Measurements from ENCODE around the gene BMPER. TPM values are rescaled to one million over a fixed set of nuclear protein-coding genes. Genes with fewer than 3 reads are reported as not detected.

The BMPER gene
- total RNA-seq, 4 donors from 2014 or later, result 1.0 to 12.4 (median 6.1) TPM

- H3K27ac ChIP-seq, result no peak overlapping the region
- H3K4me1 ChIP-seq, result no peaks in the 10 kb centered on the region
- TF ChIP-seq CTCF (IDR thresholded peaks at IDR 0.05) (no peak), POLR2A (IDR thresholded peaks at IDR 0.05) (no peak)
- H3K36me3 ChIP-seq, result no peaks in the 10 kb centered on the region
- intact Hi-C loops (cut with DNase I; ENCODE audit: low total_unique reads), result no loop called here
- H3K9me3 ChIP-seq, result no peaks in the 10 kb centered on the region
- H3K27me3 ChIP-seq, result no peaks in the 10 kb centered on the region
- DNase-seq, result no peak
- no peak overlapping the region for H3K4me3 ChIP-seq
Observed at GRCh38 chr7:33887266-33887975, 17.9 kb upstream of the BMPER start.

DNA sequence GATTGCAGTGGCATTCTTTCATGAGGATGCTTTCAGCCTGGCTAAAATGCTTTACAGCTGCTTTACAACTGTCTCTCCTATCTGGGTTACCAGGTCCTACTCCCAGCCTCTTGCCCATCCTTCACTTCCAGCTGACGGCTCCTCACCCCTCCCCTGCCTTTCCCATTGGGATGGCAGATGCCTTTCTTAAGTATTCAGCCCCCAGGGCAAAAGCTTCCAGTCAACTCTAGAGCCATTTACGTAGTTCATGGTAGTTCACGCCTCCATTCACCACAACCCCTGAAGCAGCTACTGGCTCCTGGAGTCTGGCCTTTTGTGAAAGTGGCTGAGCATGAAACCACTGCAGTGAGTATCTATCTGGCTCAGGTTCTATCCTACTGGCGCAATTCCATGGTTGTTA lies 17.2 kb upstream of the BMPER start:
- intact Hi-C loops (cut with DNase I; ENCODE audit: low total_unique reads), result no loop called here
- no peak overlapping the region for H3K27ac ChIP-seq
- DNase-seq, result no peak

GRCh38 chr7:33892945-33893344 lies 12.4 kb upstream of the BMPER start:
- TF ChIP-seq POLR2A (IDR thresholded peaks at IDR 0.05) (no peak), CTCF (IDR thresholded peaks at IDR 0.05) (no peak)
- DNase-seq, result no peak
- H3K9me3 ChIP-seq, result no peaks in the 10 kb centered on the region
- H3K27ac ChIP-seq, result no peak overlapping the region
- H3K4me1 ChIP-seq, result no peaks in the 10 kb centered on the region
- no peaks in the 10 kb centered on the region for H3K27me3 ChIP-seq
- intact Hi-C loops (cut with DNase I; ENCODE audit: low total_unique reads), result loop anchor here (5.0 kb wide), 1 partner anchor 131 kb away; no protein-coding TSS in a partner anchor
- no peaks in the 10 kb centered on the region for H3K36me3 ChIP-seq
- H3K4me3 ChIP-seq, result no peak overlapping the region

More for the DNA sequence above, 17.2 kb upstream of the BMPER start:
- TF ChIP-seq CTCF (IDR thresholded peaks at IDR 0.05), result no peak
- no peak for TF ChIP-seq POLR2A (IDR thresholded peaks at IDR 0.05)
- no peaks in the 10 kb centered on the region for H3K9me3 ChIP-seq
- H3K4me3 ChIP-seq, result no peak overlapping the region
- H3K36me3 ChIP-seq, result no peaks in the 10 kb centered on the region
- H3K27me3 ChIP-seq, result no peaks in the 10 kb centered on the region
- no peaks in the 10 kb centered on the region for H3K4me1 ChIP-seq

DNA sequence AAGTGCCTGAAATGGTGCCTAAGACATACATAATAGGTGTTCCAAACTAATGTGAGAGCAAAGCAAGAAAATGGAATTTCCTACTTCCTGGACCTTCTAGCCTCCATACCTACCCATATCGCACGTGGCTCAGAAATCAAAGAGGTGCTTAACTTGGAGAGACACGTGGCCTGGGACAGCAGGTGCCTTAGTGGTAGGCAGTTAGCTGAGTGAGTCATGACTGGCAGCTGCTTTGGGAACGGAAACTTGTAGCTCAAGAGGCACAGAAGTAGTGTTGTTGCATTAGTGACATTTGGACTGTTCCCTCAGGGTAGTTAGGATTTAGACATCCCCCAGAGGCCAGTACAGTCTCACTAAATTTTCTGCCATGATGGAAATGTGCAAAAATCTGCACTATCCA lies 12.0 kb upstream of the BMPER start:
- intact Hi-C loops (cut with DNase I; ENCODE audit: low total_unique reads), result loop anchor here (5.0 kb wide), 1 partner anchor 131 kb away; no protein-coding TSS in a partner anchor
- Histone ChIP-seq H3K4me1 (no peaks in the 10 kb centered on the region), H3K9me3 (no peaks in the 10 kb centered on the region), H3K36me3 (no peaks in the 10 kb centered on the region), H3K27me3 (no peaks in the 10 kb centered on the region), H3K4me3 (no peak overlapping the region), H3K27ac (no peak overlapping the region)
- TF ChIP-seq POLR2A (IDR thresholded peaks at IDR 0.05), result no peak
- TF ChIP-seq CTCF (IDR thresholded peaks at IDR 0.05), result no peak
- DNase-seq, result no peak

DNA sequence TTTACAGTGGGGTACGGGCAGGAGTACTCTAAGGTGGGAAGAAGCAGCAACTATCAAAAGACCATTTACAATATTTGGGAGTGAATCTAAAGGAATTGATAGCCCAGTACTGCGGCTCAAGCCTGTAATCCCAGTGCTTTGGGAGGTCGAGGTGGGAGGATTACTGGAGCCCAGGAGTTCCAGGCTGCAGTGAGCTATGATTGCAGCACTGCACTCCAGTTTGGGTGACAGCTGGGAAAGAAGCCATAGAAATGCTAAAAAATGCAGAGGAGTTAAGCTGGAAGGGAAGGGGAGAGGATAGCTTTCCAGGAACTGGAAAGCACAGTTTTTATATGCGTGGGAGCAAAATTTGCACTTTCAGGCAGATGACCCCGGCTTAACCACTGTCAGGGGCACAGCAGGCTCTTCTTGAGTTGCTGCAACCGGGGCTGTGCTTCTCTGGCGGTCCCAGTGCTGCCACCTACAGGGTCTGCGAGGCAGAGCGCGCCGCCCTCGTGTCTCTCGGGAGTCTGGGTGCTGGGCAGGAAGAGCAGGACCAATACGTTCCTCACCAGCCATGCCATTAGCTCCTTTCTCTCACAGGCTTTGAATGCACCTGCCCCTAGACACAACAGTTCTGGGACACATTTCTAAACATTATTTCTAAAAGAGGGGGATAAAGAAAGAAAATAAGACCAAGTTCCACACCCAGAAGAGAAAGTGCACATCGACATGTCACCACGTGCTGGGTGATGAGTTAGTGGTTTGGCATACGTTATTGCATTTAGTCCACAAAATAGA lies 10.1 kb upstream of the BMPER start:
- Histone ChIP-seq H3K4me1 (no peaks in the 10 kb centered on the region), H3K27ac (no peak overlapping the region), H3K9me3 (no peaks in the 10 kb centered on the region), H3K36me3 (no peaks in the 10 kb centered on the region), H3K4me3 (no peak overlapping the region), H3K27me3 (no peaks in the 10 kb centered on the region)
- TF ChIP-seq CTCF (IDR thresholded peaks at IDR 0.05) (peak; percentile 77 to 88 (median 83)), POLR2A (IDR thresholded peaks at IDR 0.05) (no peak)
- intact Hi-C loops (cut with DNase I; ENCODE audit: low total_unique reads), result no loop called here
- DNase-seq, result peak; percentile 86

All from uterus (tissue), 4 donors.